ENCODE data around the gene ACD.

The ACD gene

GRCh38 chr16:67661101-67661761 is 1.2 kb upstream of the ACD start:
- no peak for DNase-seq

DNA sequence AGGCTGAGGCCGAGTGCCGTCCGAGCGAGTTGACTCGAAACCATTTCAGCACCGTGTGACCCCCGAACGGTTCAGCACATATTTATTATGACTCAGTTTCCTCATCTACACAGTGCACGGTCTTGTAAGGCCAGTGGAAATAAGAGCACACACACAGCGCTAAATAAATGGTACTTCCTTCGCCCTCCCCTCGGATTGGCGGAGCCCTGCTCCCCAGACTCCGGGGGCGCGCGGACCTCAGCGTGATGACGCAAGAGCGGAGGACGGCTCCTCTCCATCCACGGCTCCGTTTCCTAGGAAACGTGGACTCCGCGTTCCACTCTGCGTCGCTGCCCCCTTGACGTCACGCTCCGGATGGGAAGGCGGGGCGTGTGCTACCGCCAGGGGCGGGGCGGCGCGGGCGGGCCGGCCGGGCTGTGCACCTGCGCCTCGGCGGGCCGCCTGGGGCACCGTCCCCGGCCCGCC is 536 bp upstream of the ACD start, which contains the start of gene PARD6A:
Gene PARD6A, plus strand, starts transcription at position 397 of the 465 bp plus-strand sequence. CDS start 79 bp downstream, outside the sequence.
- DNase-seq: peak; percentile 87 to 95

DNA sequence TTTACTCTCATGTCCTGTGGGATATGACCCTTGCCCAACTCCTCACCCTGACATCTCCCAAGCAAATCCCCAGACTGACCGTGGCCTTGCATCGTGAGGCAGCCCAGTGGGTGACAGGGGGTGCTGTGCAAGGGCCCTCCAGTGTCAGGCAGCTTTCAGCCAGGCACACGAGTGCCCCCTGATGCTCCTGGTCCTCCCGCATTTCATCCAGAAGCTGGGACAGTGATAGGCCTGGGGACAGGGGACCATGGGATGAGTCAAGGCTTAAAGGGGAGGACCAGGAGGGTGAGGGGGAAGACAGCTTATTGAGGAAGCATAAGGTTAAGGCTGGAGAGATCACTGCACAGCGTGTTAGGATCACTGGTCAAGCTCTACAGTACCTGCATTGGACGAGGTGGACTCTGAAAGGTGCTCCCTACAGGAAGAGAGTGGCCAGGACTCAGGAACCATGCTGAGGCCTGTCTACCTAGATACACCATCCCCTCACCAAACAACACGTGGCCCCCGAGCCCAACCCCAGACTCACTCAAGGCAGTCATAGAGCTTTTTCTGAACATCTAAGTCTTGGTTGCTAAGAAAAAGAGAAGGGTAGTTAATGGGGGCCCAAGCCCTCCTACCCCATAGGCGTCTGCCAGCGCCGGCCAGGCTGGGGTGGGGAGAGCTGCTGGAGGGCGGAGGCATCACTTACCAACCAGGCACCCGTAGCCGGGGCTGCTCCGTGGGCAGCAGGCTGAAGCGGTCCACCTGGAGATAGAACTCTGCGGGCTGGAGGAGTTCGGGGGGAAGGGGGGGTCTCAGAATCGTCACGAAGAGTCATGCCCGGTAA is 998 bp downstream of the ACD start:
- DNase-seq: no peak

DNA sequence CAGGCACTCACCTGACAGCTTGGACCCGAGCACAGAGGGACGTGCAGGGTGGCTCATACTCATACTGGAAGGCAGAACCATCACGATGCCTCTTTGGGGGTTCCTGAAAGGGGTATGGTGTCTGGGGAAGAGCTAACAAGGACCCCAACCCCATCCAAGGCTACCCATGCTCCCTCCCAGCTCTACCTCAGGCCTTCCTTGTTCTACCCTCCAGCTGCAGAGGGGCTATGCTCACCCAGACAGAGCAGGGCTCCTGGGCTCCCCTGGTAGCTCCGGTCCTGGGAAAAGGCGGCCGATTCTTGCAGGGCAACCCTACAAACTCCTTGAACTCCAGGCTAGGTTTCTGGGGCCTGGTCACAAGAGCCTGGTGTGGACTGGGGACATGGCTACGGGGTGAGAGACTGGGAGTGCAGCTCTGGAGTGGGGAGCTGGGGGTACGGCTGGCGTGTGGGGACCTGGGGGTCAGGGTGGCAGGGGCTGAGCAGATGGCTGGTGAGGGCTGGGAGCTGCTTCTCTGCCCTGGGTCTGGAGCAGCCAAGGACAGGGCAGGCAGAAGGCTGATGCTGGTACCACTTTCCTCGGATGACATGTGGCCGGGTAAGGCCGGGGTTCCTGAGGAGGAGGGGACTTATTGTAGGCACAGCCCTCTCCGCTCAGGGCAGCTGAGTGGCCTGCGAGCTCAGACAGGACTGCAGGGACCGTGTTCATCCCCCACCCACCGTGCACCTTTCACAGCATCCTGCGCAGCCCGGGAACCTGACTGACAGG is 2.1 kb downstream of the ACD start:
- no peak for DNase-seq

DNA sequence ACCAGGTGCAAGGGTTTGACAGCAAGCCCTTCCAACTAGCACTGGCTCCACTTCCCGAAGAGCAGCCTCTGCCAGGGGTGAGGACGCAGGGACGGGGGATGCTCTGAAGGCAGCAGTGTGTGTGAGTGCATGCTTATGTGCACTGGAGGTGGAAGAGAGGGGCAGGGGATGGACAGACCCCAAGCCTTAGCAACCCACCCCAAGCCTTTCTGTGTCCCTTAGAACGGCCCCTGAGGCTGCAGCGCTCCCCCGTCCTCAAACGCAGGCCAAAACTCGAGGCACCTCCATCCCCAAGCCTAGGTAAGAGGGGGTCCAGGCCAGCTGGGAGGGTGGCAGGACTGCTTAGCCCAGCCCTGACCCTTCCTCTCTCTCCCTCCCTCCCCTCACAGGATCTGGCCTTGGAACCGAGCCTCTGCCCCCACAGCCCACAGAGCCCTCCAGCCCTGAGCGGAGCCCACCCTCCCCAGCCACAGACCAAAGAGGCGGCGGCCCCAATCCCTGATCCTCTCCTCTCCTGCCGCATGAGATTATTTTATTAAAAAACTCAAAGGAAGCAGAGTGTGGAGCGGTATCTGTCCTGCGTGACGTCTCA is 2.9 kb downstream of the ACD start:
- DNase-seq: no peak

GRCh38 chr16:67656344-67657016 is 3.6 kb downstream of the ACD start:
- DNase-seq: no peak

DNA sequence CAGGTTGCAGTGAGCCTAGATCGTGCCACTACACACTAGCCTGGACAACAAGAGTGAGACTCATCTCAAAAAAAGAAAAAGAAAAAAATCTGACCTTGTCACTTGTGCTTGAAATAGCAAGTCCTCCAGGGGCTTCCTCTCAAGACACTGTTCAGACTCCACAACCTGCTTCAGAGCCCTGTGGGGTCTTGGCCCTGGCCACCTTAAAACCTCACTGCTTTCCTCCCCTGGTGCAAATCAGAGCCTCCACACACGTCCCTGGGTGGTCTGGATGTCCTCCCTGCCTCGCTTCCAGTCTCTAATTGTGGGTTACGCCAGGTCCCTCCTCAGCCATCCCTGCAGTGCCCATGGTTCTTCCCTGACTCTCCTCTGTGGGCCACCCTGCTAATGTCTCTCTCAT is 4.7 kb downstream of the ACD start:
- no peak for DNase-seq

GRCh38 chr16:67654403-67654911 is 5.6 kb downstream of the ACD start:
- no peak for DNase-seq

DNA sequence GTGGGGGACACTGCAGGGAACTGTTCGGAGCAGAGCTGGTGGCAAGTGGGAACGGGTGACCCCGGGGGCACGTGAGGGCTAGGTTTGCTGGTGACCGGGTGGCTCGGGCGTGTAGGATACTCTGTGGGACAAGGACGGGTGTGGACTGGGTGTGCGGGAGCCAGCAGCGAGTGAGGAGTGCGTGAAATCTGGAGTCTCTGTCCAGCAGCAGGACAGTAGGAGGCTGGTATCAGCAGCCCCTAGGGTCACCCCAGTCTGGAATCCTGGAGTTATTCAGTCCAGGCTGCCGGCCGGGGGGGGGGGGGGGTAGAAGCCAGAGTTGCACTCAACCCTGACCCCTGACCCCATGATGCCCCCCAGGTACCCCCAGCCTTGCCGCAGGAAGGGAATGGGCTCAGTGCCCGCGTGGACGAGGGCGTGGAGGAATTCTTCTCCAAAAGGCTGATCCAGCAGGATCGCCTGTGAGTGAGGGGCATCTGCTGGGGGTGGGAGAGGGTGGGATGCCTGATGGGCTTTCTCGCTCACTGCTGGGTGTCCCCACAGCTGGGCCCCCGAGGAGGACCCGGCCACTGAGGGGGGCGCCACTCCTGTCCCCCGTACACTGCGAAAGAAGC is 6.2 kb downstream of the ACD start:
- DNase-seq: no peak

- DNase-seq: no peak
Observed at GRCh38 chr16:67653128-67653788, 6.8 kb downstream of the ACD start.

- DNase-seq: peak in 1 of 2 experiments; percentile 23
Observed at GRCh38 chr16:67652578-67653127, 7.4 kb downstream of the ACD start.

DNA sequence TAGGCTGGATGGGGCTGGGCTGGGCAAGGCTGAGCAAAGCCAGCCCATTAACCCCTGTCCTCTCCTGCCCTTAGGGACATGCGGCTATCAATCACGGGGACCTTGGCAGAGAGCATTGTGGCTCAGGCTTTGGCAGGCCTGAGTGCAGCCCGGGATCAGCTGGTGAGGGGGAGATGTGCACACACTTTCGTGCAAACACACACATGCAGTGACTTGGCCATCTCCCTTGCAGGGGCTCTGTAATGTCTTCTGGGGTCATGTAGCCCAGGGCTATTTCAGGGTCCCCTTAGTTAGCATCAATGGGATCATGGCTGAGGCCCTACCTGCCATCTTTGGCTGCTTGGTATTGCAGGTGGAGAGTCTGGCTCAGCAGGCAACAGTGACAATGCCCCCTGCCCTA is 8.2 kb downstream of the ACD start:
- no peak for DNase-seq

DNA sequence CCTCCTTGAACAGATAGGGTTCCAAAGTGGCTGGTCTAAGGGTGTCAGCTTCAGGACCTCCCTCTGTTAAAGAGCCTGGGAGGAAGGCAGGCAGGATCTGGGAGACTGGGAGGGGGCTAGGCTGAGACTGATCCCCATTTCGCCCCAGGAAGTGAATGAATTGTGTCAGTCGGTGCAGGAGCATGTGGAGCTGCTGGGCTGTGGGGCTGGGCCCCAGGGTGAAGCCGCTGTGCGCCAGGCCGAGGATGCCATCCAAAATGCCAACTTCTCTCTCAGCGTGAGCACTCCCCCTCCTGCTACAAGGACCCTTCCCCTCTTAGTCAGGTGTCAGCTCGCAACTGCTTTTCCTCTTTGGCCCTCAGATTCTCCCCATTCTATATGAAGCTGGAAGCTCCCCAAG is 9.0 kb downstream of the ACD start:
- DNase-seq: no peak

- no peak for DNase-seq
Observed at GRCh38 chr16:67650023-67650422, 10.0 kb downstream of the ACD start.

- DNase-seq: no peak
Observed at GRCh38 chr16:67649494-67649931, 10.5 kb downstream of the ACD start.

GRCh38 chr16:67648764-67649407 is 11.2 kb downstream of the ACD start:
- DNase-seq: no peak

DNA sequence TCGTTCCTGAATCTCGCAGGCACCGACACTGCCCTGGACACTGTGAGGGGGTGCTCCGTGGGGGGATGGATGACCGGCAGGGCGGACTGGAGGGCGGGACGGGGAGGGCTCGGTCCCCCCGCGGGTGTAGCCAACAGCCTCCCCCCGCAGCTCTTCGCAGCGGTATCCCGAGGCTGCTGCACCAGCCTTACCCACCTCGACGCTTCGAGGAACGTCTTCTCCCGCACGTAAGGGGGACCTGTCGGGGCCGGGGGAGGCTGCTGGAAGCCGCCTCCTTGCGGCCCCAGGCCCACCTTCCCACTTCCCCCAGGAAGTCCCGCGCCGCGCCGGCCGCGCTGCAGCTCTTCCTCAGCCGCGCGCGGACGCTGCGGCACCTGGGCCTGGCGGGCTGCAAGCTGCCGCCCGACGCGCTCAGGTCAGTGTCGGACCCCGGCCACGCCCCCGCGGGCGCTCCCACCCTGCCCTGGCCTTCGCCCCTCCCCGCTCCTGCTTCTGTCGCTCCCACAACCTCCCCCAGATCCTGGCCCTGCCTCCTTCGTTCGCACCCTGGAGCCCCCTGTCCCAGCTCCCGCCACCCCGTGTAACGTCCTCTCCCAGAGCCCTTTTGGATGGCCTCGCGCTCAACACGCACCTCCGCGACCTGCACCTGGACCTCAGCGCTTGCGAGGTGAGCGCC is 11.8 kb downstream of the ACD start:
- DNase-seq: no peak

GRCh38 chr16:67647681-67648080 is 12.4 kb downstream of the ACD start:
- no peak for DNase-seq

GRCh38 chr16:67647111-67647651 is 12.9 kb downstream of the ACD start:
- no peak for DNase-seq
